Right lobe of liver (tissue), 4 donors: Measurements from ENCODE around the gene OSBPL9.

Source experiments
- CTCF ChIP-seq, 4 donors: fragments of 200-600 bp in 3 of 4; fragments of 450-650 bp in 1 of 4; IDR thresholded peaks; one replicate each; pipeline versions ENCODE4 v1.5.1 to v1.8.0; 2016 to 2022; ENCODE audit warnings: antibody characterized with exemption in 4 of 4, mild to moderate bottlenecking in 2 of 4
- POLR2A ChIP-seq: fragments of 450-650 bp; IDR thresholded peaks from one replicate; pipeline ENCODE4 v1.6.1; 2017; ENCODE audit warnings: antibody characterized with exemption, mild to moderate bottlenecking
- donor health status: DM: no; HTN: no; CAD: no.
- donor health status: DM: no; HTN: no; CAD: no.
- donor health status: DM: no; HTN: yes; CAD: no.

DNA sequence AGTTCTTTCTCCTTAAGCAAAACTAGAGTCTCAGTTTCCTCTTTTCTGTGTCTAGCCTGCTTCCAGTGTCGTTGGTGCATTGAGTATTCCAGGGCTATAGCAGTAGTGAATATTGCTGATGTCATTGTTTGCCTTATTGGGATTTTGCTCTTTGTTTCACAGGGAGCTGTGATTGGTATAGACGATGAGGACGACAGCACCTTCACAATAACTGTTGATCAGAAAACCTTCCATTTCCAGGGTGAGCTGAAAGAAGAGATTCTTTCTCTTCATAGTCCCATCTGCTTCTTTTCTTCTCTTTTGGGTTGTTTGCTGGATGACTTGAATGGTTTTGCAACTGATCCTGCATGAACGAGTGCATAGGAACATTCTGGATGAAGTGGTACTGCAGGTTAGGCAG lies 52.4 kb downstream of the OSBPL9 start:
- no peak for TF ChIP-seq CTCF (IDR thresholded peaks at IDR 0.05)
- no peak for TF ChIP-seq POLR2A
